ENCODE data around the gene ZNF45. TPM values are rescaled to one million over a fixed set of nuclear protein-coding genes. Genes with fewer than 3 reads are reported as not detected.

ZNF45 gene
- total and polyA plus RNA-seq, 4 donors = 3.4 to 18.5 (median 11.7) TPM

Other genes with a start within 250 kb of the ZNF45 start
- not detected for gene IRGC, start 219.2 kb downstream of the ZNF45 start, total RNA-seq
- gene IRGC, start 219.2 kb downstream of the ZNF45 start, polyA plus RNA-seq = not detected
- gene SMG9, start 180.3 kb downstream of the ZNF45 start, total RNA-seq = 10 to 100 TPM; 29.2 to 50.6 TPM
- gene SMG9, start 180.3 kb downstream of the ZNF45 start, polyA plus RNA-seq = 10 to 100 TPM; 14.9 to 31.1 TPM
- 1 to 10 TPM; 4.1 to 4.3 TPM for gene KCNN4, start 154.3 kb downstream of the ZNF45 start, total RNA-seq
- 1 to 10 TPM; 1.5 to 8.6 TPM for gene KCNN4, start 154.3 kb downstream of the ZNF45 start, polyA plus RNA-seq
- gene LYPD5, start 132.8 kb downstream of the ZNF45 start, total RNA-seq = 1 to 10 TPM; 1.6 to 1.9 TPM
- gene LYPD5, start 132.8 kb downstream of the ZNF45 start, polyA plus RNA-seq = under 1 TPM; 0.08 to 0.63 TPM
- gene ZNF283, start 108.0 kb downstream of the ZNF45 start, total RNA-seq = 10 to 100 TPM; 12.0 to 15.2 TPM
- 1 to 10 TPM; 3.9 to 4.5 TPM for gene ZNF283, start 108.0 kb downstream of the ZNF45 start, polyA plus RNA-seq
- gene ZNF404, start 51.3 kb downstream of the ZNF45 start, total RNA-seq = 1 to 10 TPM; 1.6 to 4.2 TPM
- 1 to 10 TPM in 1 of 2 donors, under 1 TPM in 1; 0.90 to 1.6 TPM for gene ZNF404, start 51.3 kb downstream of the ZNF45 start, polyA plus RNA-seq
- 1 to 10 TPM; 5.9 to 8.8 TPM for gene ZNF221, start 15.9 kb upstream of the ZNF45 start, total RNA-seq
- 1 to 10 TPM; 1.2 to 3.8 TPM for gene ZNF221, start 15.9 kb upstream of the ZNF45 start, polyA plus RNA-seq
- 10 to 100 TPM in 1 of 2 donors, 1 to 10 TPM in 1; 7.1 to 10.8 TPM for gene ZNF155, start 48.9 kb upstream of the ZNF45 start, total RNA-seq
- 1 to 10 TPM; 6.0 to 9.0 TPM for gene ZNF155, start 48.9 kb upstream of the ZNF45 start, polyA plus RNA-seq
- 1 to 10 TPM; 4.2 to 6.0 TPM for gene ZNF230, start 67.7 kb upstream of the ZNF45 start, total RNA-seq
- gene ZNF230, start 67.7 kb upstream of the ZNF45 start, polyA plus RNA-seq = 1 to 10 TPM in 1 of 2 donors, under 1 TPM in 1; 0.75 to 2.6 TPM
- gene ZNF222, start 90.1 kb upstream of the ZNF45 start, total RNA-seq = 1 to 10 TPM; 4.1 to 4.4 TPM
- gene ZNF222, start 90.1 kb upstream of the ZNF45 start, polyA plus RNA-seq = 1 to 10 TPM; 3.9 to 5.4 TPM
- 1 to 10 TPM; 3.8 to 6.3 TPM for gene ZNF223, start 116.8 kb upstream of the ZNF45 start, total RNA-seq
- gene ZNF223, start 116.8 kb upstream of the ZNF45 start, polyA plus RNA-seq = 1 to 10 TPM; 3.5 to 4.6 TPM
- 1 to 10 TPM; 2.7 to 3.7 TPM for gene ZNF284, start 136.9 kb upstream of the ZNF45 start, total RNA-seq
- gene ZNF284, start 136.9 kb upstream of the ZNF45 start, polyA plus RNA-seq = 1 to 10 TPM; 1.0 to 2.0 TPM
- gene ZNF224, start 159.1 kb upstream of the ZNF45 start, total RNA-seq = 10 to 100 TPM; 27.3 to 42.2 TPM
- gene ZNF224, start 159.1 kb upstream of the ZNF45 start, polyA plus RNA-seq = 10 to 100 TPM in 1 of 2 donors, 1 to 10 TPM in 1; 4.8 to 40.3 TPM
- gene ZNF225, start 178.1 kb upstream of the ZNF45 start, total RNA-seq = 1 to 10 TPM; 4.5 to 8.8 TPM
- 1 to 10 TPM in 1 of 2 donors, under 1 TPM in 1; 0.50 to 2.6 TPM for gene ZNF225, start 178.1 kb upstream of the ZNF45 start, polyA plus RNA-seq
- gene ZNF234, start 206.3 kb upstream of the ZNF45 start, total RNA-seq = 10 to 100 TPM in 1 of 2 donors, 1 to 10 TPM in 1; 9.6 to 18.5 TPM
- 1 to 10 TPM; 2.3 to 2.5 TPM for gene ZNF234, start 206.3 kb upstream of the ZNF45 start, polyA plus RNA-seq
- gene ZNF226, start 229.8 kb upstream of the ZNF45 start, total RNA-seq = 10 to 100 TPM; 15.8 to 23.6 TPM
- 10 to 100 TPM in 1 of 2 donors, 1 to 10 TPM in 1; 9.5 to 28.2 TPM for gene ZNF226, start 229.8 kb upstream of the ZNF45 start, polyA plus RNA-seq